Inflammatory macrophage (primary cell): ENCODE measurements around the gene ACSS3.
"Not testable (repeated sequence)": the region's sequence is repeated elsewhere in the genome, so short reads cannot be mapped to it uniquely, and the experiment has no call there.

Experiments used
- DNase-seq, 2 donors: peaks; one replicate each; pipeline ENCODE4 v3.0.0-alpha.2; 2020 to 2022
- total RNA-seq, 18 experiments: gene quantifications; one replicate each; lab custom pipeline; 2026; ENCODE audit warnings: mixed read lengths in 6 of 18, inconsistent platforms in 2 of 18; lab: John Stamatoyannopoulos, UW

The ACSS3 gene, protein sequence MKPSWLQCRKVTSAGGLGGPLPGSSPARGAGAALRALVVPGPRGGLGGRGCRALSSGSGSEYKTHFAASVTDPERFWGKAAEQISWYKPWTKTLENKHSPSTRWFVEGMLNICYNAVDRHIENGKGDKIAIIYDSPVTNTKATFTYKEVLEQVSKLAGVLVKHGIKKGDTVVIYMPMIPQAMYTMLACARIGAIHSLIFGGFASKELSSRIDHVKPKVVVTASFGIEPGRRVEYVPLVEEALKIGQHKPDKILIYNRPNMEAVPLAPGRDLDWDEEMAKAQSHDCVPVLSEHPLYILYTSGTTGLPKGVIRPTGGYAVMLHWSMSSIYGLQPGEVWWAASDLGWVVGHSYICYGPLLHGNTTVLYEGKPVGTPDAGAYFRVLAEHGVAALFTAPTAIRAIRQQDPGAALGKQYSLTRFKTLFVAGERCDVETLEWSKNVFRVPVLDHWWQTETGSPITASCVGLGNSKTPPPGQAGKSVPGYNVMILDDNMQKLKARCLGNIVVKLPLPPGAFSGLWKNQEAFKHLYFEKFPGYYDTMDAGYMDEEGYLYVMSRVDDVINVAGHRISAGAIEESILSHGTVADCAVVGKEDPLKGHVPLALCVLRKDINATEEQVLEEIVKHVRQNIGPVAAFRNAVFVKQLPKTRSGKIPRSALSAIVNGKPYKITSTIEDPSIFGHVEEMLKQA
- 0 to 1.2 (median 0.19) reads per million in 18 experiments for total RNA-seq

GRCh38 chr12:81077686-81078441 is at the start of gene ACSS3:
ACSS3 (plus strand) TSS chr12:81078079; CDS start chr12:81078121, 42 bp downstream.
- DNase-seq = no peak

DNA sequence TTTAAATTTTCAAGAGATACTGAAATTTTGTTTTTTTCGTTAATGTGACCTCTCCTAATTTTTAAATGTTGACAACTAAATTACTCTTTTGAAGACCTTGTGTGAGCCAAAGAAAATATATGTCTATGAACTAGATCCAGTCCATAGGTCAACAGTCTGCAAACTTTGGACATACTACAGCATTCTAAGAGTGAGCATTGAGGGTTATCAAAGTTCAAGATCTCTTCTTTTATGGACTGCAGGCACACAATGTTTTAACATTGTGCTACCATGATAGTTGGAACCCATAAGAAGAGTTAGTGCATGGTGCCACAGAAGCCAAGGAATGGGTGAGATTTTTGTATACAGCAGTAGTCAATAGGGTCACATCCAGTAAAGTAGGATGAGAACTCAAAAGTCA is 43.0 kb upstream of the ACSS3 start:
- DNase-seq = no peak

DNA sequence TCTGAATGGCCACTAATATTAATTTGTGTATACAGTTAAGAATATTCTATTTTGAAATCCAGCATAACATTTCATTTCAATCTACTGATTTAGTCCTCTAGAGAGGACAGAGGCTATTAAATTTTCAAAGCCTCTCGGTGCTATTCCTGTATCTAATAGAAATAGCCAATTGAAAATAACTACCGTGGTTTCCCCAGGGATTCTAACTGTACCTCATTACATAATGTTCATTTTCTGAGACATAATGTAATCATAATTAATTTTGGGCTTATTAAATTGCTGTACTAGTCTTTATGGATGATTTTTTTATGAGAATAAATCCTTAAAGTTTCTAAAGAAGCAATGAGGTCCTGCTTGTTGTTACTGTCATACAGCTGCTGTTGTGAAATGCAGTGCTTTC is 38.6 kb upstream of the ACSS3 start:
- no peak for DNase-seq

- DNase-seq = no peak
Measured at GRCh38 chr12:81043979-81044740, 33.7 kb upstream of the ACSS3 start.

DNA sequence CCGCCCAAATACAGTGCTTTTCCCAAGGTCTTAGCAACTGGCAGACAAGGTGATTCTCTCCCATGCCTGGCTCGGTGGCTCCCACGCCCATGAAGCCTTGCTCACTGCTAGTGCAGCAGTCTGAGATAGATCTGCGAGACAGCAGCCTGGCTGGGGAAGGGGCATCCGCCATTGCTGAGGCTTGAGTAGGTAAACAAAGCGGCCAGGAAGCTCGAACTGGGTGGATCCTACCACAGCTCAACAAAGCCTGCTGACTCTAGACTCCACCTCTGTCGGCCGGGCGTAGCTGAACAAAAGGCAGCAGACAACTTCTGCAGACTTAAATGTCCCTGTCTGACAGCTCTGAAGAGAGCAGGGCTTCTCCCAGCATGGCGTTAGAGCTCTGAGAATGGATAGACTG is 12.9 kb upstream of the ACSS3 start:
- not testable (repeated sequence) for DNase-seq

DNA sequence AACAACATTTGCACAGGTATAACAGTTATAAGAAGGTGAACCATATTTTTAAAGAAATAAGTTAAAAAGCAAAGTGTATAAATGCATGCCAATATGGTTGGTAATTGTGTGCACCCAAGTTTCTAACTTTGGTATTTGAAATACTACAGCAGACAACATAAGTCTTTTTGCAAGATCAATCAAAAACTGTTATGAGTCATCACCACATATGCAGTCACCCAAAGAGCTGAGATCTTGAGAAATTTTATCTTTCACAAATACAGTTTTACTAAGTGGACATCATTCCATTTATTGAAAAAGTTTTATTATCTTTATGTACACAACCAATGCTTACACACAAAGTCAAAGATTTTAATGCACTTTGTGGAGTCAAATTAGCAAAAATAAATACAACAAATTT is 7.0 kb upstream of the ACSS3 start:
- DNase-seq = no peak

DNA sequence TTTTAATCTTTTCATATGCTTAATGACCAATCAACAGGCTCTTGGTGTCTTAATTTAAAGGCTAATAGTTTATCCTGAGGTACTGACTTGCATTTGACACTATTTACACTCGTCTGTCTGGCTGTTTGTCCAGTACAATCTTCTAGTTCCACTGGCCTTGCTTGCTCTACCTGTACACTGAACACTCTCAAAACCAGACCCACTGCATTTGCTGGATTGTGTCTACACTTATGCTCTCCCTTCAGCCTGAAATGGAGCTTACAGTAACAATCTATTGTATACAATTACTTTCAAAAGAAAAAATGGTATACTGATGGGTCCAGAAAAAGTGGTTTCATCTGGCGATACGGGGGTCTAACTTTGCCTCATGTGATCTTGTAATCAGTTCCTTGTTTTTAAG is 2.3 kb upstream of the ACSS3 start:
- no peak for DNase-seq

GRCh38 chr12:81077329-81077685 is 572 bp upstream of the ACSS3 start:
- DNase-seq = no peak

GRCh38 chr12:81078469-81079196 is 754 bp downstream of the ACSS3 start:
- no peak for DNase-seq

DNA sequence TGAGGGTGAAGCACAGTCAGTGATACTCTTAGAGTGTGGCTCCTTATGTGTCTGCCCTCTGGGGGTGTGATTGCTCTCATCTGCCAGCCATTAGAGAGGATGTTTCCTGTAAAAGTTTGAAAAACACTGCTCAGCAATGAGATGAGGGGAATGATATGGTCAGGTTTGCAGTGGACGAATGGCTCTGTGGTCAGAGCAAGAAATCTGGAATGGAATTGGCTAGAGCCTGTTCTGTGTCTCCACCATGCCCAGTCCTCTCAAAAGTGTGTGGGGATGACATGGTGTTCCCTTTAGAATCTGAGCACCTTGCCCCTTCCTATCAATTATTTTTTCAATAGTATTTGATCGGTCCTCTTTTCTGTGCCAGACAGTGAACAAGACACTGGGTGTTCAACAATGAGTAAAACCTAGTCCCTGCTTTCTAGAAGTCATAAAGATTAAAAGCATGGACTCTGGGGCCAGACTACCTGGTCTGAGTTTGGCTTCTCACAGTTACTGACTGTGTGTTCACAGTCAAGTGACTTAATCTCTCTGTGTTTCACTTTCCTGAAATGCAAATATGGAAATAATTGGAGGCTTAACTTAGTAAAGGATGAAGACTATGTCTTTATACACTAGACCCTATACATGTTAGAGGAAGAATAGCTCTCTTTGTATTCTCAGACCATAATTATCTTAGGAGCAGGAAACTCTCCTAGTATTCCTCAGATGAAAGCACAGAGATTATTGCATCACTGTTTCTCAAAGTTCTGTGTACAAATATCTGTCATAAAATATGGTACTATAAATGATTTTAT is 1.6 kb downstream of the ACSS3 start:
- DNase-seq = no peak

DNA sequence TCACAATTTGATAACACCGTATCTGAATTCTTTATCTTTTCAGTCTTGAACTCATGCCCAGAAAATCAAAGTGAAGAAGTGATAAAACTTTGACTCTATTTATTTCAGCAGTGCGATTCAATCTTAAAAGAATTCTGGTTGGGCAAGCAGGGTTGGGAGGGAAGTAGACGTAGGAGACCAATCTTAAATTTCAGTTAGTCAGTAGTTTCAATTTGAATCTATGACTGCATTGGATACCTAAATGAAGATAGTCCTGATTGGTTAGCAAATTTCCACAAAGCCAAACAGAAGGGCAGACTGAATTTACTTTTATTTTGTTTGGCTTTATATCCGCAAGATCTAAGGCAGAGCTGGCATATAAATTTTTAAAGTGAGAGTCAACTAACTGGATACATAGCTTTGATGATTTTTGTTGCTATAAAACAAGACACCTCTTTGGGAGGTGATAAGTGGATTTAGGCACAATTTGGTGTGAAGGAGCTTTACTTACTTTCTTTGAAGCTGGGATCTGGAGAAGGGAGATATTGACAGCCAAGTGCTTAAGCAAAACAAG is 2.6 kb downstream of the ACSS3 start:
- DNase-seq = no peak

DNA sequence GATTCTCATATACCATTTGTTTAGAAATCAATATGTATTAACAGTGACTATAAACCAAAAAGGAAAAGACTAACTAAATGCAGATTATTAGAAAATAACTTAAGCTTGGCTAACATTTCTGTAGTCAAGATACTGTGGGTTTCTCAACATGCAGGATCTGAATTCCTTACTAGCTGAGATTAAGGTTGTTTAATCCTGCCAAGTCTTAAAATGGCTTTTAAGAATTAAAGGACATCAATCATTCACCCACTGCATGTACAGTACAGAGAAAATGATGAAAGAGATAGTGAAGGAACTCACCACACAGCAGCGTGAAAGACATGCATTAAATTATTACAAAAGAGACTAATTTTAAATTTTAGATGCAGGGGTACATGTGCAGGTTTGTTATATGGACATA is 3.8 kb downstream of the ACSS3 start:
- DNase-seq = no peak

DNA sequence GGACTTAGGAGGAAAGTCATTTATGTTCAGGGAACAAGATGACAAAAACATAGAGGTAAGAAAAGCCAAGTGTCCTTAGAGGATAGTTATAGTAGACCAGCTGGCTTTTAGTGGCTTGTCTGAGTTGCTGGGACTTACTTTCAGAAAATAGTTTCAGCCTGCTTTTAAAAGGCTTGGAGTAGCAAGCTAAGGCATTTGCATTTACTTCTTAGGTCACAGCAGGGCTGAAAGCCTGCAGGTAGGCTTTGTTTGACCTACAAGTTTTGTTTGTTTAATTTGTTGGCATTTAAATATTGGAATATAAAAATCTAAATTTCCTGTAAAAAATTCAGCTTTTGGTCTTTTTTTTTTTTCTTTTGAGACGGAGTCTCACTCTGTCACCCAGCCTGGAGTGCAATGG is 5.1 kb downstream of the ACSS3 start:
- DNase-seq = no peak

GRCh38 chr12:81083906-81084513 is 6.1 kb downstream of the ACSS3 start:
- DNase-seq = no peak

DNA sequence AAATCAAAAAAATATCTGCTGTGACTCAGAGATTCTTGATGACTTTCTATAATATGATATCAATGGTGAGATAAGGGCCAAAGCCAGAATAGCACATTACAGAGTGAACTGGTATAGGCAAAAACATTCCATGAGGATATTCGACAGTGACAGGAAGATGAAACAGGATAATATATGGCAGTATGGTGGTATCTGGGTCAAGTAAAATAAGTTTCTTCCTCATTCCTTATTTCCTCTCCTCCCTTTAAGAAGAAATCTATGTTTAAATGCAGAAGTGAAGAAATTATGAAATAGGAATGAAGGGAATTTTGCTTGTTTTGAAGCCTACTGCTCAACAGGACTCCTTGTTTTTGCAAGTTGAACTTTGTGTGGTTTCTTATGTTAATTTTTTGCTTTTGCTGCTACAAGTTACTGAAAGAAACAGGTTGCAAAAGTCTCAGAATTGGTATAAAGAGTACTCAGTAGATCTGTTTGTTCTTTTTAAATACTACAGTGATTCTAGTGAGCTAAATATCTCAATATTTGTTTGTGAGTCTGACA is 7.0 kb downstream of the ACSS3 start:
- DNase-seq = no peak

- DNase-seq = no peak
Measured at GRCh38 chr12:81085832-81086231, 8.0 kb downstream of the ACSS3 start.

- no peak for DNase-seq
Measured at GRCh38 chr12:81086342-81086741, 8.5 kb downstream of the ACSS3 start.

GRCh38 chr12:81088221-81088620 is 10.3 kb downstream of the ACSS3 start:
- DNase-seq = no peak

- no peak for DNase-seq
Measured at GRCh38 chr12:81089412-81089811, 11.5 kb downstream of the ACSS3 start.

GRCh38 chr12:81092053-81092452 is 14.2 kb downstream of the ACSS3 start:
- DNase-seq = no peak
